MM.1S (cell line): ENCODE data around the gene SHTN1.

Experiments used
- DNase-seq: peaks from one replicate; pipeline ENCODE4 v3.0.0-alpha.2; 2015
- H2AFZ ChIP-seq: fragments of 300-600 bp; sonication (generic); 2 replicates; pipeline ENCODE4 v1.6.0; 2016; ENCODE audit warnings: antibody characterized with exemption, low read length
- H3F3A ChIP-seq: fragments of 300-600 bp; sonication (generic); 2 replicates; pipeline ENCODE4 v1.6.1; 2016; ENCODE audit warnings: mild to moderate bottlenecking, antibody characterized with exemption, low read length, moderate library complexity, mixed read lengths; ENCODE audit not compliant: insufficient read depth
- H3K27ac ChIP-seq: fragments of 300-600 bp; sonication (generic); 2 replicates; pipeline ENCODE4 v1.5.1; 2016; ENCODE audit warnings: mild to moderate bottlenecking, low read length
- H3K27me3 ChIP-seq: fragments of 300-600 bp; sonication (generic); replicated peaks from 2 replicates; pipeline ENCODE4 v1.6.0; 2016; ENCODE audit warnings: low read length; ENCODE audit not compliant: insufficient read depth
- H3K36me3 ChIP-seq: fragments of 300-600 bp; sonication (generic); replicated peaks from 2 replicates; pipeline ENCODE4 v1.6.1; 2016; ENCODE audit warnings: mild to moderate bottlenecking, low read length, mixed read lengths; ENCODE audit not compliant: insufficient read depth
- H3K4me1 ChIP-seq: fragments of 300-600 bp; sonication (generic); 2 replicates; pipeline ENCODE4 v1.6.1; 2016; ENCODE audit warnings: low read length, mixed read lengths
- H3K4me2 ChIP-seq: fragments of 300-600 bp; sonication (generic); 2 replicates; pipeline ENCODE4 v1.6.0; 2016; ENCODE audit warnings: low read depth, low read length
- H3K4me3 ChIP-seq: fragments of 300-600 bp; sonication (generic); 2 replicates; pipeline ENCODE4 v1.5.1; 2016; ENCODE audit warnings: low read length, mixed read lengths
- H3K79me2 ChIP-seq: fragments of 300-600 bp; sonication (generic); 2 replicates; pipeline ENCODE4 v1.6.1; 2016; ENCODE audit warnings: mixed run types, low read length, mixed read lengths
- H3K9ac ChIP-seq: fragments of 300-600 bp; sonication (generic); 2 replicates; pipeline ENCODE4 v1.6.1; 2016; ENCODE audit warnings: low read length, mixed read lengths
- H3K9me2 ChIP-seq: fragments of 300-600 bp; sonication (generic); replicated peaks from 2 replicates; pipeline ENCODE4 v1.6.1; 2016; ENCODE audit warnings: mild to moderate bottlenecking, low read length, mixed read lengths; ENCODE audit not compliant: insufficient read depth
- H3K9me3 ChIP-seq: fragments of 300-600 bp; sonication (generic); replicated peaks from 2 replicates; pipeline ENCODE4 v1.6.1; 2016; ENCODE audit warnings: mild to moderate bottlenecking, low read length, mixed read lengths; ENCODE audit not compliant: insufficient read depth
- H4K20me1 ChIP-seq: fragments of 300-600 bp; sonication (generic); 2 replicates; pipeline ENCODE4 v1.6.1; 2016; ENCODE audit warnings: mild to moderate bottlenecking, low read length, moderate library complexity, mixed read lengths; ENCODE audit not compliant: insufficient read depth
- CTCF ChIP-seq: fragments of 300-600 bp; sonication (generic); IDR thresholded peaks from 2 replicates; pipeline ENCODE4 v1.5.1; 2016; ENCODE audit warnings: antibody characterized with exemption, low read length, mixed read lengths
- EZH2 ChIP-seq: fragments of 300-600 bp; sonication (generic); optimal IDR thresholded peaks from 2 replicates; pipeline ENCODE3; 2017; ENCODE audit warnings: low read depth, mild to moderate bottlenecking, antibody characterized with exemption, low read length, mixed read lengths
- EZH2phosphoT487 ChIP-seq: fragments of 300-600 bp; sonication (generic); IDR thresholded peaks from 2 replicates; pipeline ENCODE4 v1.6.1; 2018; ENCODE audit warnings: antibody characterized with exemption, low read length

The SHTN1 gene

DNA sequence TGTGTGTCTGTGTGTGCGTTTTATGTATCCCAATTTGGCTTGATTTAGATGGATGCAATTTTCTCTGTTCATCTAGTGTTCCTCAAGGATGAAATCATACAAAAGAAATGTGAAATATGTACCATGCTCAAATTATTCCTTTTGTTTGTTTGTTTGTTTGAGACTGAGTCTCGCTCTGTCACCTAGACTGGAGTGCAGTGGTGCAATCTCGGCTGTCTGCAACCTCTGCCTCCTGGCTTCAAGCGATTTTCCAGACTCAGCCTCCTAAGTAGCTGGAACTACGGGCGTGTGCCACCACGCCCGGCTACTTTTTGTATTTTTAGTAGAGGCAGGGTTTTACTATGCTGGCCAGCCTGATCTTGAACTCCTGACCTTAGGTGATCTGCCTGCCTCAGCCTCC, 11.3 kb upstream of the SHTN1 start:
- Histone ChIP-seq H3K27ac (no peak overlapping the region), H3K4me3 (no peak overlapping the region), H2AFZ (no peak overlapping the region), H3K9me3 (no peaks in the 10 kb centered on the region), H3K9me2 (no peaks in the 10 kb centered on the region), H3K27me3 (no peaks in the 10 kb centered on the region), H3K36me3 (no peaks in the 10 kb centered on the region), H3K79me2 (no peaks in the 10 kb centered on the region), H4K20me1 (no peaks in the 10 kb centered on the region), H3K9ac (no peak overlapping the region), H3K4me1 (no peaks in the 10 kb centered on the region), H3K4me2 (no peak overlapping the region), H3F3A (no peaks in the 10 kb centered on the region)
- DNase-seq: no peak
- TF ChIP-seq EZH2: no peak
- no peak for TF ChIP-seq EZH2phosphoT487
- TF ChIP-seq CTCF: no peak

DNA sequence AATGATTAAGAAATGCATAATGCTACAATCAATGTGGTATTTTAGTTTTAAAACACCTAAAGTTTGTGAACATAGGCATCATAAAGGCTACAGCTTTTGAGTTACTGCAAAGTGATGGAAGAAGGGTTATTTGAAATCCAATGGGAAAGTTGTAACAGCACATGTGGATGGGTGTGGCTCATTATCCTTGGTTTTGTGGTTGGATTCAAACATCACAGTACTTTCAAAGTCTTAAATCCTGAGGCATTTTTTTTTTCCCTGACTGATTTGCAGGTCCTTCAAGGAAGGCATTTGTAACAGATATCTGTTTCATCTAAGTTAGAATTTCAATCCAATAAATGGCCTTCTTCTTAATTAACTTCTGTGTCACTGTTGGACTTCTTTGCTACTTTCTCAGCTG, 9.8 kb upstream of the SHTN1 start:
- no peak for DNase-seq
- no peaks in the 10 kb centered on the region for H3K9me3 ChIP-seq
- H3K9ac ChIP-seq: no peak overlapping the region
- H3F3A ChIP-seq: no peaks in the 10 kb centered on the region
- no peaks in the 10 kb centered on the region for H3K4me1 ChIP-seq
- TF ChIP-seq EZH2 (no peak), EZH2phosphoT487 (no peak), CTCF (no peak)
- H3K27me3 ChIP-seq: no peaks in the 10 kb centered on the region
- no peaks in the 10 kb centered on the region for H3K79me2 ChIP-seq
- H3K9me2 ChIP-seq: no peaks in the 10 kb centered on the region
- no peak overlapping the region for H2AFZ ChIP-seq
- H3K36me3 ChIP-seq: no peaks in the 10 kb centered on the region
- no peaks in the 10 kb centered on the region for H4K20me1 ChIP-seq
- H3K27ac ChIP-seq: no peak overlapping the region
- no peak overlapping the region for H3K4me3 ChIP-seq
- no peak overlapping the region for H3K4me2 ChIP-seq

DNA sequence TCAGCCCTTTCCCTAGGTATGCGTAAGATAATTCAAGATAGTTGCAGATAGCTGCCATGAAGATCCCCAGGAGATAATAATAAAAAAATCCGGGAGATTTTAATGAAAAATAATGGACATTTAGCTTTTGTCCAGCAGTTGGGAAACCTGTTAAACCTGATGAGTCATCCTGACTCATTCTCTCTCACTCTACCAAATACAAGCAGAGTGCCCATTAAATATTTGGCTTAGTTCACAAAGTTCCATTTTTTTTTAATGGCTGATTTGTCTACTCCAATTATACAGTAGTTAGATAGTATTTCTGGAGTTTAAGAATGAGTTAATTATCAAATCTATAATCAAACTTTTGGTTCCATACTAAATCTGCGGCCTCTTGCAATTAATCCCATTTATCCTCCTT, 2.1 kb upstream of the SHTN1 start:
- no peak overlapping the region for H3K27ac ChIP-seq
- H3K36me3 ChIP-seq: no peaks in the 10 kb centered on the region
- H3F3A ChIP-seq: no peaks in the 10 kb centered on the region
- H3K9ac ChIP-seq: no peak overlapping the region
- H3K27me3 ChIP-seq: no peaks in the 10 kb centered on the region
- no peaks in the 10 kb centered on the region for H3K4me1 ChIP-seq
- H4K20me1 ChIP-seq: no peaks in the 10 kb centered on the region
- no peaks in the 10 kb centered on the region for H3K9me3 ChIP-seq
- no peaks in the 10 kb centered on the region for H3K9me2 ChIP-seq
- H3K4me2 ChIP-seq: no peak overlapping the region
- H2AFZ ChIP-seq: no peak overlapping the region
- no peak overlapping the region for H3K4me3 ChIP-seq
- no peaks in the 10 kb centered on the region for H3K79me2 ChIP-seq
- no peak for DNase-seq
- no peak for TF ChIP-seq CTCF
- no peak for TF ChIP-seq EZH2
- no peak for TF ChIP-seq EZH2phosphoT487
